ENCODE data around the gene MFSD11.

DNA sequence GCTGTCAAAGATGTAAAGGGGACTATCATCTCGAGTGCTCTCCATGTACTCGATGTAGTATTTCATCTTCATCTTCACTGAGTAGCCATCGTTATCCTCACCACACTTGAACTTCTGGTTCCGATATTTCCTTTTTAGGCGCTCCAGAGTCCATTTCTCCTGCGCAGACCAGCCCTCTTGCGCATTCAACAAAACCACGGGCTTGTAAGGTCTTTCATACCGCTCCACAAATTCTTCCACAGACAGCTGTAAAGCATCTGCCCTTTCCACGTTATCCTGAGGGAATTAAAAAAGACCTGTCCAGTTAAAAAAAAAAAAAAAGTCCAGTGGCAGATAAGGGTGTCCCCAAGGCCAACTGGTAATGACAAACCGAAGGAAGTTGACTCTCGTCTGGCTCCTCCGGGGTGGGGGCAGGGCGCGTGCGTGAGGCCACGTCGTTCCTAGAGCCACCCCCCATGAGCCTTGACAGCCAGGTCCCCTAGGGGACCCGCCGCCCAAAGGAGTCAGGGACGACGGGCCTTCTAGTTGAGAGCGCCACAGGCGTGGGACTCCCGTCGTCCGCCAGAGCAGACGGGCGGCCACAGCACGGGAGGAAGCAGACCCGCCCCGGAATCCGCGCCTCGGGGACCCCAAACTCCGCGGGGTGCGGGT lies 12.2 kb upstream of the MFSD11 start:
- no peak for TF ChIP-seq GATA3 (IDR thresholded peaks at IDR 0.05; ENCODE audit: low read depth, low read length)
- TF ChIP-seq GATA2 (IDR thresholded peaks at IDR 0.05; ENCODE audit: low read depth, low read length) = no peak
